Osteoblast (primary cell): Measurements from ENCODE around the gene ZDHHC8. TPM values are rescaled to one million over a fixed set of nuclear protein-coding genes. Genes with fewer than 3 reads are reported as not detected.

Source experiments
- DNase-seq: peaks from one replicate; pipeline ENCODE4 v3.0.0; 2011; ENCODE audit warnings: low spot score, mixed read lengths; ENCODE audit not compliant: insufficient read length; ENCODE audit errors: missing footprints
- H2AFZ ChIP-seq: 2 replicates; pipeline ENCODE4 v1.6.0; 2011; ENCODE audit warnings: mild to moderate bottlenecking, low read length
- H3K27ac ChIP-seq: 2 replicates; pipeline ENCODE4 v1.5.1; 2011; ENCODE audit warnings: mild to moderate bottlenecking, low read depth, low read length, moderate library complexity
- H3K27me3 ChIP-seq: 2 replicates; pipeline ENCODE4 v1.6.0; 2012; ENCODE audit warnings: mild to moderate bottlenecking, control low read depth, inconsistent platforms, low read length, moderate library complexity; ENCODE audit not compliant: insufficient read depth
- H3K36me3 ChIP-seq: 2 replicates; pipeline ENCODE4 v1.5.1; 2011; ENCODE audit warnings: mild to moderate bottlenecking, low read length, control low read depth, moderate library complexity; ENCODE audit not compliant: insufficient read depth
- H3K4me1 ChIP-seq: 2 replicates; pipeline ENCODE4 v1.5.1; 2011; ENCODE audit warnings: mild to moderate bottlenecking, low read length, control low read depth, moderate library complexity; ENCODE audit not compliant: insufficient read depth
- H3K4me2 ChIP-seq: 2 replicates; pipeline ENCODE4 v1.6.0; 2011; ENCODE audit warnings: mild to moderate bottlenecking, low read length; ENCODE audit not compliant: insufficient read depth
- H3K4me3 ChIP-seq: fragments of 200-600 bp; sonication (generic); 3 replicates; pipeline ENCODE4 v1.5.1; 2012; ENCODE audit warnings: mild to moderate bottlenecking, low read length, inconsistent platforms; ENCODE audit not compliant: insufficient read depth
- H3K79me2 ChIP-seq: 2 replicates; pipeline ENCODE4 v1.6.0; 2012; ENCODE audit warnings: mild to moderate bottlenecking, low read length, control low read depth, inconsistent platforms; ENCODE audit not compliant: insufficient read depth
- H3K9me3 ChIP-seq: 2 replicates; pipeline ENCODE4 v1.5.1; 2011; ENCODE audit warnings: low read depth, low read length, control low read depth
- H4K20me1 ChIP-seq: 2 replicates; pipeline ENCODE4 v1.6.0; 2012; ENCODE audit warnings: mild to moderate bottlenecking, low read length, control low read depth; ENCODE audit not compliant: insufficient read depth
- CTCF ChIP-seq: IDR thresholded peaks from 2 replicates; pipeline ENCODE4 v1.5.1; 2011; ENCODE audit warnings: mild to moderate bottlenecking, low read depth, low read length, moderate library complexity; ENCODE audit errors: extremely low read depth
- total RNA-seq: library from RNA; depleted of rRNA; stranded (reverse); fragments of >200 nt; gene quantifications from 2 replicates; pipeline ENCODE4 v1.2.3, GENCODE V29; 2012

The ZDHHC8 gene
- total RNA-seq, 1 donor = 9.8 TPM

DNA sequence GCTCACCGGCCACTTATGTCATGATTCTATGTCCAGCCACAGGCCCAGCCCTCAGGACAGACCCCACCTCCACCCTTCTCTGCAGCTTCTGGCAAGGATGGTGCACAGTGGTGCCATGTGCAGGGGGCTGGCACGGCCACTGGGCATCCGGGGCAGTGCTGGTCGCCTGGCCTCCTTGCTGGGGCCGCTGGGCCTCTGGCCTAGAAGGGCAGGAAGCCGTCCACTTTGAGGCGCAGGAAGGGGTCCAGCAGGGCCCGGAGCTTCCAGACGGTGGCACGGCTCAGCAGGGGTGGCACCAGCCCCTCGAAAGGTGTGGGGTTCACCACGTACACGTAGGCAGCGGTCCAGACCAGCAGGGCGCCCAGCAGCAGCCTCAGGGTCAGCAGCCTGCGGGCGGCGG lies 16.8 kb downstream of the ZDHHC8 start:
- no peak overlapping the region for H3K4me3 ChIP-seq
- H2AFZ ChIP-seq = no peak overlapping the region
- H3K4me2 ChIP-seq = no peak overlapping the region
- H3K36me3 ChIP-seq = no peaks in the 10 kb centered on the region
- no peaks in the 10 kb centered on the region for H3K79me2 ChIP-seq
- H3K9me3 ChIP-seq = no peaks in the 10 kb centered on the region
- H3K27me3 ChIP-seq = no peaks in the 10 kb centered on the region
- H4K20me1 ChIP-seq = no peaks in the 10 kb centered on the region
- DNase-seq = no peak
- H3K27ac ChIP-seq = no peak overlapping the region
- no peak for TF ChIP-seq CTCF
- no peaks in the 10 kb centered on the region for H3K4me1 ChIP-seq

DNA sequence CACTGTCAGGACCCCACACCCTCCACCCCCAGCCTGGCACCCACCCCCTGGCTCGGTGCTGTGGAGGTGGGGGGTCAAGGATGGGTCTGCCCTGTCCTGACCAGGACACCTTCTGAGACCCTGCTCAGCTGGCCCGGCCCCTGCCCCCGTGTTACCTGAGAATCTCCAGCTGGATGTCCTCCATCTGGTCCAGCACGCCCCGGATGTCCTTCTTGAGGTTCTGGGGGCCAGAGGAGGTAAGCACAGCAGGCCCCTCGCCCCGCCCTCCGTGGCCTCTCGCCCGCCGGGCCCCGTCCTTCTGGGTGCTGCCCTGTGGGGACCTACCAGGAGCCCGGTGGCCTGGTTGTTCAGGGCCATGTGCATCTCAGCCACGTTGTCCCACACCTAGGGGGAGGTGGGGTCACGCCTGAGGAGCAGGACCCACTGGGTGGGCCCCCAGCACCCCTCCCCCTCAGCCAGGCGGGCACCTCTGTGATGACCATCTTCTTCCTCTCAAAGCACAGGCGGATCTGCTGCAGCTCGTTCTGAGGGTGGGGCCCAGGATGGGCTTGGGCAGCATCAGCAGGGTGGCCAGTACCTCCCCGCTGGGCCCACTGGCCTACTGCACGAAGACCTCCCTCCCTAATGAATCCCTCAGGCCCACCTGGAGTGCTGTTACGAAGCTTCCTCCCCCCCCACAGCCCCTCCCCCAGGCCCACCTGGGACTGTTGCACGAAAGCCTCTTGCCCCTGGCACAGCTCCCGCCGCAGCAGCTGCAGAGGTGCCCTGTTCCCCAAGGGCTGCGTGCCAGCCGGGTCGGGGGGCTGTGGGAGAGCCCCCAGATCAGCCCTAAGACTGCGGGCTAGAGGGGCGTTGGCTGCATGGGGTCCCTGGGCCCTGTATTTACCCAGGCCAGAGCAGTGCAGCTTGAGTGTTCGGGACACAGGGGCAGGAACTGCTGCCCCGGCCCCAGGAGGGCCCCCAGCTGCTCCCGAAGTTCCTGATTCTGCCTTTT lies 17.9 kb downstream of the ZDHHC8 start:
- no peak overlapping the region for H3K27ac ChIP-seq
- H3K4me1 ChIP-seq = peaks cover under 1% of the 10 kb centered on the region
- H4K20me1 ChIP-seq = no peaks in the 10 kb centered on the region
- H3K4me3 ChIP-seq = no peak overlapping the region
- no peaks in the 10 kb centered on the region for H3K36me3 ChIP-seq
- H3K9me3 ChIP-seq = no peaks in the 10 kb centered on the region
- H3K27me3 ChIP-seq = no peaks in the 10 kb centered on the region
- no peak for TF ChIP-seq CTCF
- H2AFZ ChIP-seq = no peak overlapping the region
- no peak for DNase-seq
- H3K79me2 ChIP-seq = no peaks in the 10 kb centered on the region
- H3K4me2 ChIP-seq = no peak overlapping the region

GRCh38 chr22:20150381-20151275 lies 19.0 kb downstream of the ZDHHC8 start, which contains the start of gene CCDC188:
TSS of gene CCDC188 (minus strand) at chr22:20151055. CDS start at chr22:20150986, 69 bp downstream.
- Histone ChIP-seq H3K36me3 (no peaks in the 10 kb centered on the region), H3K4me3 (no peak within 1 kb of the TSS), H3K9me3 (no peaks in the 10 kb centered on the region), H3K27ac (no peak within 1 kb of the TSS), H3K4me2 (no peak within 1 kb of the TSS), H2AFZ (no peak within 1 kb of the TSS), H3K79me2 (no peaks in the 10 kb centered on the region), H3K4me1 (peaks cover 3% of the 10 kb centered on the region), H4K20me1 (no peaks in the 10 kb centered on the region), H3K27me3 (no peaks in the 10 kb centered on the region)
- no peak for DNase-seq
- TF ChIP-seq CTCF = no peak

GRCh38 chr22:20151276-20151588 lies 19.6 kb downstream of the ZDHHC8 start:
- no peak for TF ChIP-seq CTCF
- no peak overlapping the region for H2AFZ ChIP-seq
- no peaks in the 10 kb centered on the region for H3K79me2 ChIP-seq
- no peaks in the 10 kb centered on the region for H3K9me3 ChIP-seq
- H3K27me3 ChIP-seq = no peaks in the 10 kb centered on the region
- H3K4me2 ChIP-seq = no peak overlapping the region
- DNase-seq = no peak
- no peak overlapping the region for H3K27ac ChIP-seq
- H3K36me3 ChIP-seq = no peaks in the 10 kb centered on the region
- H3K4me3 ChIP-seq = no peak overlapping the region
- peaks cover 3% of the 10 kb centered on the region for H3K4me1 ChIP-seq
- peaks cover 3% of the 10 kb centered on the region for H4K20me1 ChIP-seq
